GM18499 (cell line): ENCODE data around the gene IDH3G.

Source experiments
- ATAC-seq: cut with Tn5 transposase; IDR thresholded peaks from one replicate; pipeline ENCODE4 v1.9.1; 2021; ENCODE audit warnings: moderate number of reproducible peaks; ENCODE audit not compliant: insufficient read depth, unreplicated experiment

Gene IDH3G

DNA sequence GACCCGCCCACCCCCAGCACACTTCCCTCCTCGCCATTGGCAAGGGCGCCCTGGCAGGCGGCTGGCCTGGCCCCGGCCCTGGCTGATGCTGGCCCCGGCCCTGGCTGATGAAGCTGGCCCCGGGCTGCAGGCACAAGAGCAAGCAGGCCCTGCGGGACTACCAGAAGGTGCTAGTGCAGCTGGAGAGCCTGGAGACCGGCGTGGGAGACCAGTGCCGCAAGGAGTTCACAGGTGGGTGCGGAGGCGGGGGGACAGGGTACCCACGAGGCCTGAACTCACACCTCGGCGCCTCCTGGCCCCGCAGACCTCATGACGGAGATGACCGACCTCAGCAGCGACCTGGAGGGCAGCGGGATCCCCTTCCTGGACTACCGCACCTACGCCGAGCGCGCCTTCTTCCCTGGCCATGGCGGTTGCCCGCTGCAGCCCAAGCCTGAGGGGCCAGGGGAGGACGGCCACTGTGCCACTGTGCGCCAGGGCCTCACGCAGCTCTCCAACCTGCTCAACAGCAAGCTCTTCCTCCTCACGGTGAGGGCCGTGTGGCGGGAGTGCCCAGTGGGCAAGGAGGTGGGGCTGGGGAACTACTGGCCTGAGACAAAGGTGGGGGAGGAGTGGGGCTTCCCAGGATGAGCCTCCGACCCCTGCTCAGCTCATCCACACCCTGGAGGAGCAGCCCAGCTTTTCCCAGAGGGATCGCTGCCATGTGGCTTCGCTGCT lies 19.4 kb downstream of the IDH3G start:
- no peak for ATAC-seq

DNA sequence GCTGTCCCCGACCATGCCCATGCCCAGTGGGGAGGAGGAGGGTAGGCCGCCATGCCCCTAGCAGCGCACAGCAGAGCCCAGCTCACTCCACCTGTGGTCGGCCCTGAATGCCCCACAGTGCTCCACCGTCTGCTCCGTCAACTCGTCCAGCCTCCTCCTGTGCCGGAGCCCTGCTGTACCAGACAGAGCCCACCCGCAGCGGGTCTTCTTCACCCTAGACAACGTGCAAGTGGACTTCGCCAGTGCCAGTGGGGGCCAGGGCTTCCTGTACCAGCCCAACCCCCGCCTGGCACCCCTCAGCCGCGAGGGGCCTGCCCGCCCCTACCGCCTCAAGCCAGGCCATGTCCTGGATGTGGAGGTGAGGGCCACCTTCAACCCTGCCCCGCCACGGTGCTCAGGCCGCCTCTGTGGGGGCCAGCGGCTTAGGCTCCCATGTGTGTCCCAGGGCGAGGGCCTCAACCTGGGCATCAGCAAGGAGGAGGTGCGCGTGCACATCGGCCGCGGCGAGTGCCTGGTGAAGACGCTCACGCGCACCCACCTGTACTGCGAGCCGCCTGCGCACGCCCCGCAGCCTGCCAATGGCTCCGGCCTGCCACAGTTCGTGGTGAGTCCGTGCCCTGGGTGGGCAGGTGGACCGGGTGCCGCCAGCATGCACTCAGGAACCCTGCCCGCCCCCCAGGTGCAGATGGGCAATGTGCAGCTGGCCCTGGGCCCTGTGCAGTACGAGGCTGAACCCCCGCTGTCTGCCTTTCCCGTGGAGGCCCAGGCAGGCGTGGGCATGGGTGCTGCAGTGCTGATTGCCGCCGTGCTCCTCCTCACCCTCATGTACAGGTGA lies 20.2 kb downstream of the IDH3G start:
- ATAC-seq = no peak

DNA sequence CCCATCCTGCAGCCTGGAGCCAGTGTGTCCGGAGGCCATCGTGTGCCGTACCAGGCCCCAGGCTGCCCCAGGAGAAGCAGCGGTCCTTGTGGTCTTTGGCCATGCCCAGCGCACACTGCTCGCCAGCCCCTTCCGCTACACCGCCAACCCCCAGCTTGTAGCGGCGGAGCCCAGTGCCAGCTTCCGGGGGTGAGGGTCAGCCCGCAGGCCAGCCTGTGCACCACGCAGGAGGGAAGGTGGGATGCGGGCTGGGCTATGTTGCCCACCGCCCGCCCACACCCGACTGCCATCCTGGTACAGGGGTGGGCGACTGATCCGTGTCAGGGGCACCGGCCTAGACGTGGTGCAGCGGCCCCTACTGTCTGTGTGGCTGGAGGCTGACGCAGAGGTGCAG lies 21.0 kb downstream of the IDH3G start:
- ATAC-seq = no peak

DNA sequence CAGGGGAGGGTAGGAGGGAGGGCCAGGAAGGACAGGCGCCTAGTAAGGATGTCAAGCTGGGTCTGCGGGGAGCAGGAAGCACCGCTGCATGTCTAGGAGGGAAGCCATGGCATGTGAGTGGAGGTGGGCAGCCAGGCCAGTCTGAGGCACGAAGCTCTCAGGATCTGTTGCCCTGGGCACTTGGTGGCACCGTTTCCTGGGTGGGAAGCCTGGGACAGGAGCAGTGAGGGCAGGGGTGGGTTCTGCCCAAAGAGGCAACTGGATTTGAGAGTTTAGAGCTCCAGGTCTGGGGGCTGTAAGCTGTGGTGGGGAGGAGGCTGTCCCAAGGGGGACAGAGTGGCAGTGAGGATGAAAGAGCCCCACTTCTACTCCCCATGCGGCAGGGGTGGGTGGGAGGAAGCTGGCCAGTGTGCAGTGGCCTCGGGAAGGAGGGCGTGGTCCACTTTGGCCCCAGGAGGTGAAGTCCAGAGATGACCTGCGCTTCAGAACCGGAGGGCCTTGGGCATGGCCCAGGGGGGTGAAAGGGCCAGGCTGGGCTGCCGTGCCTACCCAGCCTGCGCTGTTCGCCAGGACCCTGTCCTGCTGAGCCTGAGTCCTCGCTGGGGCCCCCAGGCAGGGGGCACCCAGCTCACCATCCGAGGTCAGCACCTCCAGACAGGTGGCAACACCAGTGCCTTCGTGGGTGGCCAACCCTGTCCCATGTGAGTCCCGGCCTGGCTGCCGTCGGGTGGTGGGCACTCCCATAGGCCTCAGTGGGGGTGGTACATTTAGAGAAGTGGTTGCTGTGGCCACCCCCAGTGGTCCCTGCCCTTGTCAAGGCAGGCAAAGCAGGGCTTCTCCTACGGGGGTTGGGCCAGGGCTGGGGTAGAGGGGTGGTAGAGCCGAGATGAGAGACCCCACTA lies 21.6 kb downstream of the IDH3G start:
- no peak for ATAC-seq

DNA sequence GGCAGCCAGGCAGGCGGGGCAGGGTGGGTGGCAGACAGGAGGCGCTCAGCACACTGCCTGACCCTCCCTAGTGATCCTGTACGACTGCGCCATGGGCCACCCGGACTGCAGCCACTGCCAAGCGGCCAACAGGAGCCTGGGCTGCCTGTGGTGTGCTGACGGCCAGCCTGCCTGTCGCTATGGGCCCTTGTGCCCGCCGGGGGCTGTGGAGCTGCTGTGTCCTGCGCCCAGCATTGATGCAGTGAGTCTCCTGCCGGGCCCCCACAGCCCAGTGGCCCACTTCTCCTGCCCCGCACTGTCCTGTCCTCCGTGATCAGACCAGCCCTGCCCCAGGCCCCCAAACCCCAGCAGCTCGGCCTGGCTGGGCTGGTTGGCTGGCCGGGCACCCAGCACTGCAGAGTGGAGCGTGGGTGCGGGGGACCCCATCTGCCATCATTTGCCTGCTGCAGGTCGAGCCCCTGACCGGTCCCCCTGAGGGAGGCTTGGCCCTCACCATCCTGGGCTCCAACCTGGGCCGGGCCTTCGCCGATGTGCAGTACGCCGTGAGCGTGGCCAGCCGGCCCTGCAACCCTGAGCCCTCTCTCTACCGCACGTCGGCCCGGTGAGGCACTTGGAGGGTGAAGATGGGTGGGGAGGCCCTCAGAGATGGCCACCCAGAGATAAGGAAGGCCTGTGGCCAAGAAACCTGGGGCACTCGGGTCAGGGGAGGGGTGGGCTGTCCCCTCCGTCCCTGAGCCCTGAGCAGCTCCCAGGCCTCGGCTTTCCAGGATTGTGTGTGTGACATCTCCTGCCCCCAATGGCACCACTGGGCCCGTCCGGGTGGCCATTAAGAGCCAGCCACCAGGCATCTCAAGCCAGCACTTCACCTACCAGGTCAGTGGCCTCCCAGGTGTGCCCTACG lies 22.5 kb downstream of the IDH3G start:
- no peak for ATAC-seq

DNA sequence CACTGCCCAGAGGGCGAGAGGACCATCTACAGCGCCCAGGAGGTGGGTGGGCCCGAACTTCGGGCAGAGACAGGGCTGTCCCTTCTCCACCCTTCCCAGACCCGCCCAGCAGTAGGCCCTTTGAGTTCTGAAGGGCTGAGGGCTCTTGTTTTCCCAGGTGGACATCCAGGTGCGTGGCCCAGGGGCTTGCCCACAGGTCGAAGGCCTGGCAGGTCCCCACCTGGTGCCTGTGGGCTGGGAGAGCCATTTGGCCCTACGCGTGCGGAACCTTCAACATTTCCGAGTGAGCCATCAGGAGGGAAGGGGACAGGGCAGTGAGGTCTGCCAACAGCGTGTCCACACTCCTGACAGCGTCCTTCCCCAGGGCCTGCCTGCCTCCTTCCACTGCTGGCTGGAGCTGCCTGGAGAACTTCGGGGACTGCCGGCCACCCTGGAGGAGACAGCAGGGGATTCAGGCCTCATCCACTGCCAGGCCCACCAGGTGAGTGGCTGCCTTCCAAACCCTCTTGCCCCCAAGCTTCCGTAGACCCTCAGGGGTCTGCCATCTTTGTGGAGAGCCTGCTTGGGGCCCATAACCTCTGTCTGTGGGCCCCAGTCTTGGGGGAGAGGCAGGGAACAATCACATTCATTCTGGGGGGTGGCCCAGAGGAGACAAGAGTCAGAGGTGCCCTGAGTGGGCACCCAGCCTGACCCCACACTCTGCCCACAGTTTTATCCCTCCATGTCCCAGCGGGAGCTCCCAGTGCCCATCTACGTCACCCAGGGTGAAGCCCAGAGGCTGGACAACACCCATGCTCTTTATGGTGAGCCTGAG lies 23.4 kb downstream of the IDH3G start:
- no peak for ATAC-seq

DNA sequence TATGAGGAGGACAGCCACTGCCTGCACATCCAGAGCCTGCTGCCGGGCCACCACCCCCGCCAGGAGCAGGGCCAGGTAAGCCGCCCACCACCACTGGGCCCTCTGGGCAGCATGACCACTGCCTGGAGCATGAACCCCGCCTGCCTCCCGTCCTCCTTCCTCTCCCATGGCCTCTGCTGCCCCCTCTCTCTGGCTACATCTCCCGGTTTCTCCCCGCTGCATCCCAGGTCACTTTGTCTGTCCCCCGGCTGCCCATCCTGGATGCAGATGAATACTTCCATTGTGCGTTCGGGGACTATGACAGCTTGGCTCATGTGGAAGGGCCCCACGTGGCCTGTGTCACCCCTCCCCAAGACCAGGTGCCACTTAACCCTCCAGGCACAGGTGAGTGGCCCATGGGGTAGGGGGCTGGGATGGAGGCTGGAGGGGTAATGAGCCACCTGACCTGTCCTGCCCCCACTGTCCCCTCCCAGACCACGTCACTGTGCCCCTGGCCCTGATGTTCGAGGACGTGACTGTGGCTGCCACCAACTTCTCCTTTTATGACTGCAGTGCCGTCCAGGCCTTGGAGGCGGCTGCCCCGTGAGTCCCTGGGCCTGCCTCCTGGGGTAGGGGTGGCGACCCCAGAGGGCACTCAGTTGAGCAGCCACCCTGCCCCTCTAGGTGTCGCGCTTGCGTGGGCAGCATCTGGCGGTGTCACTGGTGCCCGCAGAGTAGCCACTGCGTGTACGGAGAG lies 24.1 kb downstream of the IDH3G start:
- ATAC-seq = no peak

DNA sequence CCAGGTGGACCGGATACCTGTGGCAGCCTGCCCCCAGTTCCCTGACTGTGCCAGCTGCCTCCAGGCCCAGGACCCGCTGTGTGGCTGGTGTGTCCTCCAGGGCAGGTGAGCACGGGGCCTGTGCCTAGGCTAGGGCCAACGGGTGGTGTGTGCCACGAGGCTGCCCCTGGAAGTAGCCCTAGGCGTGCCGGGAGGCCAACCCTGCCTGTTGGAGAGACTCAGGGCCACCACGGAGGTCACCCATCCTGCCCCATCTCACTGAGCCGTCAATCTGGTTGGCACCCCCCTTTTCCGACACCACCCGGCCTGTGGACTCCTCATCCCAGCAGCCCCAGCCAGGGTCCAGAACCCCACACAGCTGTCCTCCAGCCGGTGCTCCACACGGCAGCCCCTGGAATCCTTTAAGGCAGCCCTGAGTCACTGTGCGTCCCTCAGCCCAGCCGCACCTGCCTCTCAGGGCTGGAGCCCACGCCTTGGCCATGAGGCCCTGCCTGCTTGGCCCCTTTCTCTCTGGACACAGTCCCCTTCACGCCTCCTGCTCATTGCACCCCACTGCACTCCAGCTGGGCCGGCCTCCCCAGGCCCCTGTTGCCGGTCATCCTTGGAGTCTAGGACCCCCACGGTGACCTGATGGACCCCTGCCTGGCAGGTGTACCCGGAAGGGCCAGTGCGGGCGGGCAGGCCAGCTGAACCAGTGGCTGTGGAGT lies 24.9 kb downstream of the IDH3G start:
- ATAC-seq = no peak

DNA sequence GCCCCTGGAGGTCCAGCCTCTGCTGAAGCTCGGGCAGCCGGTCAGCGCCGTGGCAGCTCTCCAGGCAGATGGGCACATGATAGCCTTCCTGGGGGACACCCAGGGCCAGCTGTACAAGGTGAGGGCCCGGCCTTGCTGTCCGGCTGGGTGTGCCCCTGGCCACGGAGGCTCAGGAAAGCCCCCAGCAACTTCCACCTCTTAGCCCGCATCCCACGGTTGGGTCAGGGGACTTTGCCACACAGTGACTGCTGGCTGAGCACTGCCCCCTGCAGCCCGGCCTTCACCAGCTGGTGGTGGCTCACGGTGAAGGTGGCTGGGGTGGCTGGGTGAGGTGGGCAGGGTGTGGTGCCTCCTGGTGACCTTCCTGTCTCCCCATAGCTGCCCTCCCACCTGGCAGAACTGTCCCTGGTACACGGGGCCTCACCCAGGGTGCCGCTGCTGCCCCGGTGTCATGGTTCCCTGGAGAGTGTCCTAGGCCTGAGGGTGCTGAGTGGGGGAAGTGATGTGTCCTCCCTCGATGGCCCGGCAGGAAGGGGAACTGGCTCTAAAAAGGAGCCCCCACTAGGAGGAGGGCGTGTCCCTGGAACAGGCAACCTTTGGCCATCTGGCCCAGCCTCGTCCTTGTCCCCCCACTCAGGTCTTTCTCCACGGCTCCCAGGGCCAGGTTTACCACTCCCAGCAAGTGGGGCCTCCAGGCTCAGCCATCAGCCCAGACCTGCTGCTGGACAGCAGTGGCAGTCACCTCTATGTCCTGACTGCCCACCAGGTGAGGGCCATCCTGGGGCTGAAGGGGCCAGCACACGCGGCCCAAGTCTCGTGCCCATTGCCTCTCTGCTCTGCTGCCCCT lies 25.6 kb downstream of the IDH3G start:
- ATAC-seq = no peak

DNA sequence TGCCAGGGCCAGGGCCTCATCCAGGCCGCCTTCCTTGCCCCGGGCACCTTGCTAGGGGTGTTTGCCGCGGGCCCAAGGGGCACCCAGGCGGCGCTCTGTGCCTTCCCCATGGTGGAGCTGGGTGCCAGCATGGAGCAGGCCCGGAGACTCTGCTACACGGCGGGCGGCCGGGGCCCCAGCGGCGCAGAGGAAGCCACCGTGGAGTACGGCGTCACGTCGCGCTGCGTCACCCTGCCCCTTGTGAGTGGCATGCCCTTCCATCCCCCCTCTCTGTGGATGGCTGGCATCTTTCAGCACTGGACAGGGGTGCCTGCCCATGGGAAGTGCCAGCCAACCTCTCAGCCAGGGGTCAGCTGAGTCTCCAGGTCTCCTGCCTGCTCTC lies 26.5 kb downstream of the IDH3G start:
- ATAC-seq = no peak

DNA sequence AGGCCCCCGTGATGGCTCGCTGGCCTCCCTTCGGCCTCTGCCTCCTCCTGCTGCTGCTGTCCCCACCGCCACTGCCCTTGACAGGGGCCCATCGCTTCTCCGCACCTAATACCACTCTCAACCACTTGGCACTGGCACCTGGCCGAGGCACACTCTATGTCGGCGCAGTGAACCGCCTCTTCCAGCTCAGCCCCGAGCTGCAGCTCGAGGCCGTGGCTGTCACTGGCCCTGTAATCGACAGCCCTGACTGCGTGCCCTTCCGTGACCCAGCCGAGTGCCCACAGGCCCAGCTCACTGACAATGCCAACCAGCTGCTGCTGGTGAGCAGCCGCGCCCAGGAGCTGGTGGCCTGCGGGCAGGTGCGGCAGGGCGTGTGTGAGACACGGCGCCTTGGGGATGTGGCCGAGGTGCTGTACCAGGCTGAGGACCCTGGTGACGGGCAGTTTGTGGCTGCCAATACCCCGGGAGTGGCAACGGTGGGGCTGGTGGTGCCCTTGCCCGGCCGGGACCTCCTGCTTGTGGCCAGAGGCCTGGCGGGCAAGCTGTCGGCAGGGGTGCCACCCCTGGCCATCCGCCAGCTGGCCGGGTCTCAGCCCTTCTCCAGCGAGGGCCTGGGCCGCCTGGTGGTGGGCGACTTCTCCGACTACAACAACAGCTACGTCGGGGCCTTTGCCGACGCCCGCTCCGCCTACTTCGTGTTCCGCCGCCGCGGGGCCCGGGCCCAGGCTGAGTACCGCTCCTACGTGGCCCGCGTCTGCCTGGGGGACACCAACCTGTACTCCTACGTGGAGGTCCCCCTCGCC lies 27.1 kb downstream of the IDH3G start:
- no peak for ATAC-seq

DNA sequence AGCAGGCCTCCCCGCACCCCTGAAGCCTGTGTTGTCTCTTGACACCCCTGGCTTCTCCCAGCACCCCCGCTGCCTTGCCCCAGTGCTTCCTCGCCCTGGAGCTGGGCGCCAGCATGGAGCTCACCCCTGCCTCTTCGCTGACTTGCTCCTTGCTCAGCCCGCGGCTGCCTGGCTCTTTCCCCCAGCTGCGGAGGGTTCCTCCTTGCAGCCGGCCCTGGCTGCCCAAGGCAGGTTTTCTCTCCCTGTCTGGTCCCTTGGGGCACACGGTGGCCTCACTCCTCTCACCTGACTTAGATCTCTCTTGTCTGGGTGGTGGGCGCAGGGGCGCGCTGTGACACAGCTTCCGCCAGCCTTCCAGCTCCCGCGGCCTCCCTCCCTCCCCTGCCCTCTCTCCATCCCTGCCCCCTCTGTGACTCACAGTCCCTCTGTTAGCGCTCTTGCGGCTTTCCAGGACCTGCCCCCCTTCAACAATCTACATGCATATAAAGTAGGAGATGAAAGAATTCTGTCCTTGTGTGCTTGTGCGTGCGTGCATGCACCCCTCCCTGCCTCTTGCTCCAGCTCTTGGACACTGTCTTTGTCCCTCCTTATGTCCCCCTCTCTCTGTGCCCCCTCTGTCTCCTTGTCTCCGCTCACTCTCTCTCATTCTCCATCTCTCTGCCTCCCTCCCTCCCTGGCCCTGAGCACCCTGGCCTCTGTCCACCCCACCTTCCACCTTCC lies 27.9 kb downstream of the IDH3G start:
- no peak for ATAC-seq

DNA sequence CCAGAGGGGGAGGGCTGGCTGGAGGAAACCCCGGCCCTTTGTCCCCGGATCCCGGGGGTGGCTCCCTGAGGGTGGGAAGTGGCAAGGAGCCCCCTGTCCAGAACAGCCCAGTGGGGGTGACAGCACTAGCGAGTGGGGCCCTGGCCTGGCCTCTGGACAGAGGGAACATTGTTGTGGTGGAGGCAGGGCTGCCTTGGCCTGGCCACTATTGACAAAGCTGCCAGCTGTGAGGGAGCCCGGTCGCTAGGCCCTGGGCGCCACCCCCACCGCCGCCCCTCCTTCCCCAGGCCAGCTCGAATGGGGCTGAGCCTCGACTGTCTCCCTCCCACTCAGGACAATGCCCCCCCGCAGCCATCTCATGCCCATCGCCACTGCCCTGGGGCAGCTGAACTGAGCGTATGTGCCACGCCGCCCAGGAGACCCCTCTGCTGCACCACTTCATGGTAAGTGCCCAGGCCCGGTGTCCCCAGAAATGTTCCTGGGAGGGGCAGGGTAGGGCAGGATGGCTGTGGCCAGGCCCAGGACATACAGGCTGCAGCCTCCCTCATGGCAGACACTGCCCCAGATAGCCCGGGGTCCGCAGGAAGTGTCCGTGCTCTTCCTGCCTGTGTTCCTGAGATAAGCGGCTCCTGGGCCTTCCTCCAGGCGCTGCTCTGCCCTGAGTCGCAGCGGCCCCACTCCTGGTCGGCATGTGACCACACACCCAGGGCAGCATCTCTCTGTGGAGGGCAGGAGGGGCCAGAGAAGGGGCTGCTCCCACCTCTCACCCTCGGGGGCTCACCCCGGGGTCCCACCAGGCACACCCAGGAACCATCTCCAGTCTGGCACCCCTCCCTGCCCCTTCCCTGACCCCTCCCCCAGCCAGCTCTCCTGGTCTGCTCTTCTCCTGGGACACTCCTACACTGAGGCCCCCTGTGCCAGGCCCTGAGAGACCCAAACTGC lies 28.8 kb downstream of the IDH3G start:
- no peak for ATAC-seq

DNA sequence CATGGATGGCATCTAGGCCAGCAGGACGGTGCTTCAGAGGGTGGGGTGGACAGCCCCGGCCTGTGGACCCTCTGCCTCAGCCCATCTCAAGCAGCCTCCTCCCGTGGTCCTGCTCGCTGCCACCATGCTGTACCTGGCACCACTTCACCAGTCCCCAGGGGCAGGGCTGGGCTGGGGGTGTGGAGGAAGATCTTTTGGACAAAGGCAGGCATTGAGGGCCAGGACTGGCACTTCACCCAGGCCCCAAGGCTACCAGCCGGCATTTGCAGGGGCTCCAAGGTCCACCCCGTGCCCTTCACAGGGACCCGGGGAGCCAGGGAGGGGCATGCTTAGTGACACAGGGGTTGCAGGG lies 29.4 kb downstream of the IDH3G start:
- no peak for ATAC-seq
